Gastroesophageal sphincter (tissue), 3 donors: ENCODE measurements around the gene DNAAF8.

Source experiments
- CTCF ChIP-seq, 4 experiments: fragments of 200-600 bp in 2 of 4; fragments of 450-650 bp in 2 of 4; sonication (generic) in 1 of 4; IDR thresholded peaks; one replicate each; pipeline ENCODE4 v1.5.1; 2017 to 2019; ENCODE audit warnings: antibody characterized with exemption in 4 of 4, mild to moderate bottlenecking in 2 of 4, moderate library complexity in 2 of 4
- EP300 ChIP-seq: sonication (generic); formaldehyde crosslinking; IDR thresholded peaks from one replicate; pipeline ENCODE4 v1.6.1; 2017; ENCODE audit warnings: antibody characterized with exemption, mild to moderate bottlenecking
- POLR2A ChIP-seq, 2 donors: fragments of 450-650 bp; IDR thresholded peaks; one replicate each; pipeline ENCODE4 v1.6.1; 2017; ENCODE audit warnings: antibody characterized with exemption in 2 of 2, mild to moderate bottlenecking in 2 of 2, moderate library complexity in 1 of 2

- TF ChIP-seq POLR2A (IDR thresholded peaks at IDR 0.05) (no peak), CTCF (IDR thresholded peaks at IDR 0.05) (no peak), EP300 (no peak)
These were observed 39.5 kb upstream of the DNAAF8 start for GRCh38 chr16:4694642-4695451.
